Embryonic facial prominence (tissue), 1 donor: Measurements from ENCODE around the gene CDCP1.

Experiments used
- DNase-seq: peaks from one replicate; pipeline ENCODE4 v3.0.0-alpha.2; 2016; ENCODE audit errors: extremely low spot score

CDCP1 gene

DNA sequence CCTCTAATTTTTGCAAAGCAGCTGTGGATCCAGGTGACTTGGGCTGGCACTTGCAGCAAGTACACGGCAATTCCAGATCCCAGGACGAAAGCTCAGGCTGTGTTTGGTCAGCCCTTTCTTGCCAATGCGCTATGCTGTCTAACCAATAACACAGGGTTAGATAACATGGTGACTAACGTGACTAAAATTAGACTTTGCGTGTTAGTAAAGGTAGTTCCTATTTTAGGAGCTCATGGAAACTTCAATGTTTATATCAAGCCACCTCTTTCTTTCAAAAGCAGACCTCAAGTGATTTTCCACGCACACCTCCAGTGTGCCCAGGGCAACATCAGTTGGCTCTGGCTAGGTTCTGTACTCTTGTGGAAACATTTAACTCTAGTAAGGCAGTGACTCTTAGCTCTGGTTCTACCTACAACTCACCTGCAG, 32.5 kb downstream of the CDCP1 start:
- no peak for DNase-seq

DNA sequence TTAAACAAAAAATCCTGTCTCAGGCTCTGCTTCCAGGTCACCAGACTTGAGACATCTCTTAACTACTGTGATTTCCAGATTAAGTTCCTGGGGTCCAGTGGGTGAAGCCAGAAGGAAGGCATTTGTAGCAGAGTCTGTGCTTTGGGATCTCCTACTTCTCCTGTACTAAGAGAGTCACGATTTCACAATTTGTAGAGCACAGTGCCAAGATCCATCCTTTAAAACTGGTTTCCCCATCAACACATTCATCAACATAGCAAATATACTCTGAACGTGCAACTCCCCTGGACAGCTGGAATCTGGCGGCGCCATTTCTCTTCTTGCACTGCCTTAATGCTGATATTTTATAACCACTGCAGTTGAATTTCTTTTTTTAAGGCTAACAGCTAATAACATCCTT, 33.2 kb downstream of the CDCP1 start:
- no peak for DNase-seq

DNA sequence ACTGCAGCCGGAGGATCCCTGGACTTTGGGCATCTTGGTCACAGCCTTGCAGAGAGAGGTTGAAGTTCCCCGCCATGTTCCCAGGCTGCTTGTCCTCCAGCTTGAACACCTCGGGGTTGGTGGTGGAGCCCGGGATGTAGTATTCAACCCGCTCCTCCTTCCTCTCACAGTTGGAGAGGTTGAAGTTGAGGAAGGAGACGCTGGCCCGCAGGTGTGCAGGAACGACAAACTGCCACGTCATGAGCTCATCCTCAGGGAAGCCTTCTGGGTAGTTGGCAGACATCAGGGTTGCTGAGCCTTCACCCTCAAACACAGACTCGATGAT, 35.7 kb downstream of the CDCP1 start:
- DNase-seq = no peak

DNA sequence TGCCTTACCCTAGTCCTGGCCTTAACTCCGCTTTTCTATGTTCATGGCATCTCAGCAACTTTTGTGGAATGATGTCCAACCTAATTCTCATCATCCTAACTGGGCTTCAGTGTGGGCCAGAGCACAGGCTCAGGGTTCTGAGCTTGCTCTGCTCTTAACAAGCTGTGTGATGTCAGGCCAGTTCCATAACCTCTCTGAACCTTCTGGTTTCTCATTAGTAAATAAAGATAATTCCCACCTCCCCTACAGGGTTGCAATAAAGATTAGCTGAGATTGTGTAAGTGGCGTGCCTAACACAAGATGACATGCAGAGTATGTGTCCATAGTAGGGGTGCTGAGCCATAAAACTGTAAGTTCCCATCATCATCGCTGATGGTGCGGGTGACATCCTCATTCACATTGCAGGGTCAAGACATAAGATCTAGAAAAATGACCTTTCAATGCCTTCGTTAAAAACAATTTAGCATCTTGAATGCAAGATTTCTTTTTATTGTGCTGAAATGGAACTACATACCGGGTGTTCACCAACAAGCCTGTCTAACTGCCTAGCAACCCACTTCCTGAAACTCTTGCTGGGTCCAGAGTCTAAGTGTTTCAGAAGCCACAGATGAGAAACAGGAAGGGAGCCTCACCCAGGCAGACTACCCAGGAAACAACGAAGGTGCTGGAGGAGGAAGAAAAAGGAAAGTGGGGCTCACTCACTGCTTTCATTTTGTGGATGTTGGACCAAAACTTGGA, 36.2 kb downstream of the CDCP1 start:
- no peak for DNase-seq

DNA sequence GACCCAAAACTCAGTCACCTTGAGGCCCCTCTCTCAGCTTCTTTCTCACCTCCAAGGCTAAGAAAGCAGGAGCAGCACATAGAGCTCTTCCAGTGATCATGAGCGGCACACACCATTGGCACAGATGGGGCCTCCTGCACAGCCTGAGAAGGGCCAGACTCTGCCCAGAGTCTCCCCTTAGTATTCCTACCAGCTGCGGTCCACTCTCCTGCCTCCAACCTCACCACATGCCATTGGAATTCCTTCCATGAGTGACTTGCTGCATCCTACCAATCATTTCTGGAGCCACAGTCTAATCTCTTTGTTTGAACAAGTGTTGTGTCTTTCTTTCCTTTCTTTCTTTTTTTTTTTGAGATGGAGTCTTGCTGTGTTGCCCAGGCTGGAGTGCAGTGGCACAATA, 39.3 kb downstream of the CDCP1 start:
- DNase-seq = no peak

DNA sequence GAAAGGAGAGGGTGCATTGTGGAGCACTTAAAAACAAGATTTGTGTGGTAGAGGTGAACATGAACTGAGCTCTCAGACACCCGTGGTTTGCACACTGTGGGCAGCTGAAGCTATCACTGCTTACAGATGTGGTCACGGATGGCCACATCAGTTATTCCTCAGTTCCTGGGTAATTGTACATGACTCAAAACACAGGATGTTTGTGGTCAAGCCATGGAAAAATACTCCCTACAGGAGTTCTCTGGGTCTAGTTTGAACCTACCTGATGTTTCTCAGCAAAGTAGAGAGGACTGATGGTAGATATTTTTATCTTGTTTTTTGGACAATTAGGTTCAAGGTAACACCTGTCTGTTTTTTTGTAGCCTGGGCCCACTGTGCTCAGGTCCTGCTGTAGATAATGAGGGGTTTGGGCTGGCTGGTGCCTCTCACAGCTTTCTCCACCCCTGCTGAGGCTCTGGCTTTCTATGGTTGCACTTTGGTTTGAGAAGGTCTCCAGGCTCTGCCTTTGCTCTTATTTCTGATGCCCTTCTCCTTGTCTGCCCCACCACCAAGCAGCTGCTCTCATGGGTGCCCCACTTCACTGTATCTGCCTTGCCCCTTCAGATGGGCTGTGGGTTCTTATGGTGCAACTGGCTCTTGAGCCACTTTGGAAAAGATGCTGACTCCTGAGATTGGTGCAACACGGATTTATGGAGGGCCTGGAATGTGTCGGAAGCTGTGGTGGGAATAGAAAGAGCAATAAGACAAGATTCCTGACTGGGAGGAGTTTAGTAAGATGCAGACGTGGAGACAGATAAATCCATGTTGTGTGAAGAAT, 40.1 kb downstream of the CDCP1 start:
- DNase-seq = no peak

DNA sequence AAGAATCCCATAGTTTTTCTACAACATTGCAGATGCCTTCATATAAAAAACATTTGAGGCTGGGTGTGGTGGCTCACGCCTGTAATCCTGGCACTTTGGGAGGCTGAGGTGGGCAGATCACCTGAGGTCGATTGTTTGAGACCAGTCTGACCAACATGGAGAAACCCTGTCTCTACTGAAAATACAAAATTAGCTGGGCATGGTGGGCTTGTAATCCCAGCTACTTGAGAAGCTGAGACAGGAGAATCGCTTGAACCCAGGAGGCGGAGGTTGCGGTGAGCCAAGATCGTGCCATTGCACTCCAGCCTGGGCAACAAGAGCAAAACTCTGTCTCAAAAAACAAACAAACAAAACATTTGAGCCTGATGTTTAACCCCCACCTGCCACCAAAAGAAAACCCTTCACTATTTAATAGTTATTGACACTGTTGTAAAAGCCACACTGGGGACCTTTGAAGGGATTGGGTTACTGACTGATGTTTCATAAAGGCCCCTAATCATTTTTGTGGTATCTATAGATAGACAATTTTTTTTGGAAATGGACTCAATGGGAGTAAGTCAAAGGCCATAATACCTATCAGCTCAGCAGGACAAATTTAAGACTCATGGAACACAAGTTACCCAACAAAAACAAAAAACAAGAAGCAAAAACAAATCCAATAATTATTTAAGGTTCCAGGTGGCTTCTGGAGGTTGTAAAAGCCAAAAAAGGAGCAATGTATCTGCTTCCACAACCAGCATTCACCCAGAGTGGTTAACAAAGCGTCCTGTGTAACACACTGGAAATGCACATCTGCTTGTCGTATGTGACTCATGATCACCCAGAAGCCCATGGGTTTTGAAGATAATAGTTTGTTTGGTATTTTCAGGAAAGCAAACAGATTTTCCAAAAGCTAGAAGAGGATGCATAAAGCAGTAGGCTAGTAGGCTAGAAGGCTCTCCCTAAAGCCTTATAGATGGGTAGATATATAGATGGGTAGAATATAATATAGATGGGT, 41.2 kb downstream of the CDCP1 start:
- DNase-seq = no peak

DNA sequence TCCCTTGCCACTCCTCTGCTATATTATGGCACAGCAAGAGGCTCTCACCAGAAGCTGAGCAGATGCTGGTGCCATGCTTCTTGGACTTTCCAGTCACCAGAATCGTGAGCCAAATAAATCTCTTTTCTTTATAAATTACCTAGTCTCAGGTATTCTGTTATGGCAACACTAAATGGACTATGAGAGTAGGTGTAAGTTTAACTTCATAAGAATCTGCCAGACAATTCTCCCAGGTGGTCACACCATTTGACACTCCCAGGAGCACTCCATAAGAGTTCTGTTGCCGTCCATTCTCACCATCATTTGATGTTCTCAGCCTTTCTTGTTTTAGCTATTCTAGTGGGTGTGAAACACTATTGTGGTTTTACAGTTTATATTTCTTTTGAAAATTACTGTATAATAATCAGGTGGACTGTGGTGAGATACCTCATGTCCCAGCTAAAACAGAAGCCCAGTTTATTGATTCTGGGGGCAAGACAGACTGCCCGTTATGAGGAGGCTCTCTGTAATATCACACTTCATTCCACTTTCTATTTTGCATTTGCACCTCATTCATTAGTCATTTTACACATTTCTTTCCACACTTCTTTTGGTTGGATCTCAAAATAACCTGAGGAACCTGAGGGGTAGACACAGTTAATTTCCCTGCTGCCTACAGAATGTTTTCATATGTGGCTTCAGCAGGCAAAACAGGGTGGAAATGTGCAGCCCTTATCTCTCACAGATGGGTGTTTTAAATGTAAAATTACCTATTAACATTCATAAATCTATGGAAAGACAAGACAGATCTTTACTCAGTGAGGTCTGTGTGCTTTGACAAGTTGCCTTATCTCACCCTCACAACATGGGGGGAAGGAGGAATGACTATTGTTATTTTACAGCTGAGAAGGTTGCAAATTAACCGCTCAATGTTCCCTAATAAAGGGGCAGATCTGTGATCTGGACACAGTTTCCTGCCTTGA, 42.1 kb downstream of the CDCP1 start:
- DNase-seq = no peak

DNA sequence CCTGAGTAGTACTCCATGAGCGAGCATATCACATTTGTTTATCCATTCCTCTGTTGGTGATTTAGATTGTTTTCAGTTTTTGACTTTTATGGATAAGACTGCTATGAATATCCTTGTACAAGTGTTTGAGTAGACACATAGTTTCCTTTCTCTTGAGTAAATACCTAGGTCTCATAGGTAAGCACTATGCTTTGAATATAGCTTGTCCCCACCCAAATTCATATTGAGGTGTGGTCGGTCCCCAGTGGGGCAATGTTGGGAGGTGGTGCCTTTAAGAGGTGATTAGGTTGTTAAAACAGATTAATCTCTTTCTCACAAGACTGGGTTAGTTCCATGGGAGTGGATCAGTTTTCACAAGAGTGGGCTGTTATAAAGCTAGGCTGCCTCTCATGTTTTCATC, 42.8 kb downstream of the CDCP1 start:
- DNase-seq = no peak

DNA sequence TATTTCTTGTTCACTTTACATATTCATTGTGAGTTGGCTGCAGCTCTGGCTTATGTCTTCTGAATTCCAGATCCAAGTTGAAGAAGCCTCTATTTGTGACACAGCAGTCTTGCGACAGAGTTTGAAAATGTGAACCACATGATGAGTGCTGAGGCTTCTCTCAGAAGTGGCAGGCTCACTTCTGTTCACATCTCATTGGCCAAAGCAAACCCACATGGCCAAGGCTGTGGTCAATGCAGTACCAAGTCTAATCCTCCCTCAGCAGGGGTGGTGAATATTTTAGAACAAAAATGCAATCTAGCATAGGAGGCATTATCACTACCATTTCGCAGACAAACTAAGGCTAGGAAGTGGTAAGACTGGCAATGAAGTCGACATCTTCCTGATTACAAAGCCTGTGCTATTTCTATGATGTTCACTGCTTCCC, 45.2 kb downstream of the CDCP1 start:
- no peak for DNase-seq

DNA sequence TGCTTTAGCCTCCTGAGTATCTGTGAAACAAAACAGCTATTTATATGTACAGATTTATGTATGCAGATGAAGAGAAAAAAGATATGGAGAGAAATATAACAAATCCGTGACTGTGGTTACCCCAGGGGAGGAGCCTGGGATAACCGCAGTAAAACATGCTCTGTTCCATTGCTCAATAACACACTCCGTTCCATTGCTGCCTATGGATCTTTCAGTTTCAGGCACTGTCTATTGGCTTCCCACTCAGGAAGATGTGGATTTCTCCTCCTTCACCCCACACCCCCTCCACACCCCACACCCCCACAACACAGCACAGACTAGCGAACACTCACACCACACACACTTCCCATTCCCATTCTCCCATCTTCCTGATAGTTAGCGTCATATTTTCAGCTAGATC, 47.9 kb downstream of the CDCP1 start:
- no peak for DNase-seq

DNA sequence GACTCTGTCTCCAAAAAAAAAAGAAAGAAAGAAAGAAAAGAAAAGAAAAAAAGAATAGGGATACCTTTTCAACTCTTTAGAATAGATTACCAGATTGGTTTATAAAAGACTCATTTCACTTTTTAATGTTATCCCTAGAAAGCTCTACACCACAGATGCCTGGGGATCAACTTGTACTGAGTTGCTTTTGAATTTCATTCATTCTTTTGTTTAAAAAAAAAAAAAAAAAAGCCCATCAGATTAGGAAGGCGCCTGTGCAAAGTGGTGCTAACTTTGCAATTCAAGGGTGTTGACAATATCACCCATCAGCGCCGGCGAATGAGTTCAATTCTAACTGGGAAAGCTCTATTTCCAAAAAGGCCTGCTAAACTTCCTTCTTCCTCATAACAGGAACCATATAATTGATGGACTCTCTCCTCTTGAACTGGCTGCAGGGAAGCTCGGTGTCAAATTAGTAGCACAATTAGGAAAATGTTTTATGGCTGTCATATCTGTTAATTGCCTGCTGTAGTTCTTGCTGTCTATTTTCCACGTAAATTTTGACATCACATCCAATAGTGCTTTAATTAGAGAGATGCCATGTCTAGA, 48.8 kb downstream of the CDCP1 start:
- DNase-seq = no peak

DNA sequence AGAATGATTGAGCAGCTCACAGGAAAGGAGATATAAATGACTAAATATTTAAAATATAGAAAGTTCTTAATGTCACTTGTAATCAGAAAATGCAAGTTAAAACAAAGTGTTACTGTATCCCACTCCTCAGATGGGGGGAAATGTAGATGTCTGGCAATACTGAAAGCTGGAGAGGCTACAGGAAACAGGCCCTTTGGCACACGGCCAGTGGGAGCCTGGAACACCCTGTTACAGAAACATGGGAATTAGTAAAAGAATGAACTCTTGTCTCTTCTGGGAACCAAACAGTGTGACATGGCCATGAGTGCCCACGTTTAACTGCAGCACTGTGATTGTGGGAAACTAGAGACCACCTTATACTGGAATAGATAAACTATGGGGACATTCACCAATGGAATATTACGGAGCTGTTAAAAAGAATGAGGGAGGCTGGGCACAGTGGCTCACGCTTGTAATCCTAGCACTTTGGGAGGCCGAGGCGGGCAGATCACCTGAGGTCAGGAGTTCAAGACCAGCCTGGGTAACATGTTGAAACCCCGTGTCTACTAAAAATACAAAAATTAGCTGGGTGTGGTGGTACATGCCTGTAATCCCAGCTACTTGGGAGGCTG, 50.2 kb downstream of the CDCP1 start:
- no peak for DNase-seq

DNA sequence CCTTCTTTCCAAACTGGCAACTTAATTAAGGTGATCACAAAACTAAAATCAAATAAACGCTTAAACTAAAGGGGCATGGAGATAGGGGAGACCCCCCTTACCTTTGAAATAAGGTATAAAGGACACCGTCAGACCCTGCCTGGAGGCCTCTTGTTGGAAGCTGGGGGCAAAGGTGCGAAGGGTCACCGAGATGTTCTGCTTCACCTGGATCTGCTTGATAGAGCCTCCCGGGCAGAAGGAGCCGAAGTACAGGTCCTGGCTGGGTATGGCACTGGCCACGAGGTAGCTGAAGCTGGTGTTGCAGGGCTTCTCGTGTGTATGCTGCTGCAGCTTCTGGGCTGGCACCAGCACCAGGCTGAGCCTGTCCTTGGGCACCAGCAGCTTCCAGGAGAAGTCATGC, 53.0 kb downstream of the CDCP1 start:
- no peak for DNase-seq

DNA sequence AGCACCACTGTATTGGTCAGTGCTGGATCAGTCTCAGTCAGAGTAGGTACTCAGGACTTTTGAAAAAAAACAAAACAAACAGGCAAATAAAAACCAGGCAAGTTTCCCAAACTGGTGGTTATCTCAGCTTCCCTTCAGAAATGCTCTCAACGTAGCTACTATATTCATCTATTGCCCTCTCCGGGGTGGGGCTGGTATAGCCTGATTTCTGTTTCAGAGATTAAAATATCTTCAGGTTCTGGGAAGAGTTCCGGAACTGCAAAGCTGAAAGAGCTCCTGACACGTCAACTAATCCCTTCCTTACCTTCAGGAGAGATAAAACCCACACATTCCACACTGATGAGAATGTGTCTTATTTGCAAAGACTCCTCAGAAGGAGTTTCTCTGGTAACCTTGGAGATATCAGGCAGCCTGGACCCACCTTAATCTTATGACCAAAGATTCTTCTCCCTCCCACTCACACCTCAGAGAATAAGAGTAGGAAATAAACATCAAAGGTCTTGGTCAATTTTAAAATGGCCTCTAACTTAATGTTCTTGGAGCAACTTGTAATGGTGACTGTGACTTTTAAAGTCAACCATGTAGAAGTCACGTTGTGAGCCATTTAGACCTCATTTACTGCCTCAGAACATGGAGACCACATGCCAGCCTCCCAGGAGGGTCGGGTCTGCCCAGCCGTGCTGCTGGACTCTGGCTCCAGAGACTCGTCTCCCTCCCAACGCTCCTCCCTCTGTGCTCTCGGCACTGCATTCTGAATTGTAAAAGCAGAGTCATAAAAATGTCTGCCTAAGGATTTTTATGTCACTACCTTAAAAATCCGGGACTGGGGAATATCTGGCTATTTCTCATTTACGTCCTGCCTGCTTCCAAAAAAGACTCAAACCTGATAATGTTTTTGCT, 53.8 kb downstream of the CDCP1 start:
- no peak for DNase-seq

DNA sequence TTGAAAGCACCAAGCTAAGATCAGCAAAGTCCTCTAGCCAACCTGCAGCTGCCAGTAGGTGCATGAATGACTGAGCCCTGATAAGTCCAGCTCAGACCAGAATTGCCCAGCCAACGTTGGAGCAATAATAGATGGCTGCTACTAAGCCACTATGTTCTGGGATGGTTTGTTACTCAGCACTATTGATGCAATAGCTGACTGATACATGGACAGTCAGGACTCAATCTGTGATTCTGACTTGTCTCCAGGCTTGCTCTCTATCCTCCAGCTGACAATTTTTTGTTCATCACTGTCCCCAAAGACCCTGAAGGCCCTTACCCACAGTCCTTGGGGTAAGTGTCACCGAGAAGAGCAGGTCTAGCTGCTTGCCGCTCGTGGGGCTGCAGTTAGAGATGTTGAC, 55.3 kb downstream of the CDCP1 start:
- DNase-seq = no peak

DNA sequence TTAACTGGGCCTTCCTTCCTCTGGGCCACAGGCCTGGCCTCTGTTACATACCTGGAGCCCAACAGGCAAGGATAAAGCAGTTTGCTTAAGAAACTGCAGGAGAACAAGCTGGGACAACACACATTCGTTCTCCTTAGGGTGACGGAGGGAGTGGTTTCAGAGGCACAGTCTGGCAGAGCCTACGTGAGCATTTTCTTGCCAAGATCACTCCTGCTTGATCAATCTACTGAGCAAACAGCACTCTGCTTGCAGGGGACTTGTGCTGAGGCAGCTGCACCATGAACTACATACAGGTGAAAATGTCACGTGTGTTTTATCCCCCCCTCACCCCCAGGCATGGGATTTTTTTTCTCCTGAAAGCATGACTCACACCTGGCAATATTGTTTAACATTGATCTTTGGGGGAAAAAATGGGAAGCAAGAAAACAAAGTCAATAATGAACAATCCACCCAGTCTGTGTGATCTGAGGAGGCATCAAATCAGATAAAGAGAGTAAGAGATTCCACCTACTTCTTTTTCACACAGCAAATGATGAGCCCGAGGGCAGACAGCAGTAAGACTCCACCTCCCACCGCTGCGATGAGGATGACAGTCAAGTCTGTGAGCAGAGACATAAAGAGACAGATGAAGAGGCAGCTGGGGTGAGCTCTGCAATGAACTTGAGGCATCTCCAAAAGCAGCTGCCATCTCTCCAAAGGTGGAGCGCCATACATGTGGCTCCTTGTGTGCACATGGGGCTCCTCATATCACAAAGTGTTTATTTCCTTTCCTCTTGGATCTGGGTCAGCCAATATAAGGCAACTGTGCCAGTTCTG, 57.4 kb downstream of the CDCP1 start:
- DNase-seq = no peak

DNA sequence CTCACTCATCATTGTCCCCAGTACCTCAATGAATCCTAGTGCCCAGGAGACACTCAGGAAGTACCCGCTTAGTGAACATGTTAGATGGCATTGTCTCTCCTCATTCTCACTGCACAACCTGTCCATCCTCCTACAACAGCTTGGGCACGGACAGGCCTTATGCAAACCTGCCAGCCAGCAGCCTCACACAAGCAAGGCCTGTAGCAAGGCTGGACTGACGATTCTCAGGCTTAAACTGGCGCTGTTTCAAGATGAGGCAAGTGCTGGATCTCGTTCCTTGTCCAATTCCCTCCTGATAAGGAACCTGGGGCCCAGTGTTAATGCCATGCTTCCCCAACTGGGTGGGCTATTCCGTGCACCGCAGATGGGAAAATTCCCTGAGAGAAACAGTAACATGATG, 59.0 kb downstream of the CDCP1 start:
- no peak for DNase-seq
